B cell (primary cell): Measurements from ENCODE around the gene CEP112. TPM values are rescaled to one million over a fixed set of nuclear protein-coding genes. Genes with fewer than 3 reads are reported as not detected.

Source experiments
- ATAC-seq: fragments of 200-7000 bp; cut with Tn5 transposase; one replicate; pipeline ENCODE4 v1.10.0; 2021; ENCODE audit warnings: low read depth, mild to moderate bottlenecking, moderate number of reproducible peaks, moderate library complexity
- CTCF ChIA-PET: fragments of 350-600 bp; sonication (Branson Sonifier 250); formaldehyde crosslinking; loops from one replicate; lab custom pipeline; 2021; ENCODE audit warnings: antibody characterized with exemption, inconsistent platforms; lab: Charles Lee
- POLR2A ChIA-PET: fragments of 350-600 bp; sonication (Branson Sonifier 250); formaldehyde crosslinking; loops from one replicate; lab custom pipeline; 2021; ENCODE audit warnings: antibody characterized with exemption; lab: Charles Lee
- DNase-seq: peaks from one replicate; pipeline ENCODE4 v3.0.0; 2013
- H2AFZ ChIP-seq: 2 replicates; pipeline ENCODE4 v1.6.1; 2012; ENCODE audit warnings: mild to moderate bottlenecking, low read depth, low read length; ENCODE audit not compliant: insufficient read depth, poor library complexity, severe bottlenecking
- H3K27ac ChIP-seq, 2 donors: 1 replicate in 1 of 2; 2 replicates in 1 of 2; pipeline ENCODE4 v1.5.1; 2012 to 2013; ENCODE audit warnings: low read length in 2 of 2, mild to moderate bottlenecking in 2 of 2, moderate library complexity in 1 of 2
- H3K27me3 ChIP-seq, 4 experiments: fragments of 200-600 bp in 1 of 4; sonication (generic) in 1 of 4; replicated peaks in 1 of 4; 1 replicate in 2 of 4; 2 replicates in 2 of 4; pipeline versions ENCODE4 v1.6.1 to v1.7.0; 2013 to 2016; ENCODE audit warnings: low read length in 3 of 4, mild to moderate bottlenecking in 2 of 4, mixed read lengths in 1 of 4, moderate library complexity in 1 of 4; ENCODE audit not compliant: insufficient read depth in 4 of 4, control insufficient read depth in 3 of 4; ENCODE audit errors: control extremely low read depth in 1 of 4
- H3K36me3 ChIP-seq, 2 experiments: replicated peaks in 1 of 2; 1 replicate in 1 of 2; 2 replicates in 1 of 2; pipeline versions ENCODE4 v1.6.1 to v1.7.1; 2013; ENCODE audit warnings: low read length in 1 of 2; ENCODE audit not compliant: insufficient read depth in 2 of 2, control insufficient read depth in 1 of 2; ENCODE audit errors: control extremely low read depth in 1 of 2, extremely low read depth in 1 of 2
- H3K4me1 ChIP-seq, 2 donors: fragments of 200-600 bp in 1 of 2; sonication (generic) in 1 of 2; 1 replicate in 1 of 2; 2 replicates in 1 of 2; pipeline versions ENCODE4 v1.5.1 to v1.6.1; 2013 to 2017; ENCODE audit warnings: low read length in 2 of 2; ENCODE audit not compliant: control insufficient read depth in 2 of 2, insufficient read depth in 2 of 2
- H3K4me2 ChIP-seq: replicated peaks from 2 replicates; pipeline ENCODE3; 2012; ENCODE audit warnings: mild to moderate bottlenecking, low read depth, low read length; ENCODE audit not compliant: poor library complexity, severe bottlenecking
- H3K4me3 ChIP-seq, 5 experiments: fragments of 200-600 bp in 1 of 5; sonication (generic) in 1 of 5; 1 replicate in 3 of 5; 2 replicates in 2 of 5; pipeline versions ENCODE4 v1.5.1 to v1.7.0; 2011 to 2016; ENCODE audit warnings: low read length in 4 of 5, mild to moderate bottlenecking in 4 of 5, low read depth in 2 of 5, control low read depth in 1 of 5, moderate library complexity in 1 of 5; ENCODE audit not compliant: insufficient read depth in 1 of 5; ENCODE audit errors: control extremely low read depth in 1 of 5, extremely low read depth in 1 of 5
- H3K79me2 ChIP-seq: fragments of 200-600 bp; sonication (generic); one replicate; pipeline ENCODE4 v1.6.0; 2016; ENCODE audit warnings: low read length; ENCODE audit not compliant: control insufficient read depth, insufficient read depth
- H3K9ac ChIP-seq: fragments of 200-600 bp; sonication (generic); 2 replicates; pipeline ENCODE4 v1.6.1; 2017; ENCODE audit warnings: mild to moderate bottlenecking, low read length, moderate library complexity
- H3K9me3 ChIP-seq, 3 donors: one replicate each; pipeline versions ENCODE4 v1.6.1 to v1.7.1; 2013; ENCODE audit warnings: low read length in 2 of 3; ENCODE audit not compliant: control insufficient read depth in 2 of 3, insufficient read depth in 1 of 3; ENCODE audit errors: control extremely low read depth in 1 of 3
- H4K20me1 ChIP-seq: 2 replicates; pipeline ENCODE4 v1.6.0; 2012; ENCODE audit warnings: mild to moderate bottlenecking, low read length; ENCODE audit not compliant: insufficient read depth, control insufficient read depth, poor library complexity, severe bottlenecking
- H3K27ac Mint-ChIP-seq: one replicate; pipeline ENCODE4 v1.8.0; 2021; ENCODE audit warnings: mixed read lengths
- H3K27me3 Mint-ChIP-seq: one replicate; pipeline ENCODE4 v1.8.0; 2021; ENCODE audit warnings: mixed read lengths
- H3K4me1 Mint-ChIP-seq: one replicate; pipeline ENCODE4 v1.8.0; 2021; ENCODE audit warnings: mixed read lengths
- H3K4me3 Mint-ChIP-seq: one replicate; pipeline ENCODE4 v1.8.0; 2021; ENCODE audit warnings: mixed read lengths
- H3K9me3 Mint-ChIP-seq: one replicate; pipeline ENCODE4 v1.8.0; 2022; ENCODE audit warnings: mixed read lengths; ENCODE audit not compliant: insufficient read depth
- CTCF ChIP-seq: fragments of 200-600 bp; IDR thresholded peaks from one replicate; pipeline ENCODE4 v1.8.0; 2022; ENCODE audit warnings: antibody characterized with exemption, mild to moderate bottlenecking
- EZH2 ChIP-seq: IDR thresholded peaks from 2 replicates; pipeline ENCODE4 v1.6.1; 2012; ENCODE audit warnings: borderline replicate concordance, low read depth, mild to moderate bottlenecking, moderate library complexity, low read length; ENCODE audit not compliant: insufficient read depth, poor library complexity, severe bottlenecking
- WGBS: methylation state at CpG from one replicate; pipeline ENCODE4 v1.1.5; 2013; ENCODE audit warnings: missing lambda C conversion rate; ENCODE audit not compliant: insufficient coverage; 5-methylcytosine and 5-hydroxymethylcytosine counted together
- intact Hi-C: fragments of 100-400 bp; cut with micrococcal nuclease; formaldehyde crosslinking; loops from one replicate; pipeline ENCODE4 v1.10.0; 2022
- polyA plus RNA-seq: library from polyadenylated mRNA; depleted of rRNA; stranded (reverse); fragments of >200 nt; gene quantifications from 2 replicates; pipeline ENCODE4 v1.2.3, GENCODE V29; 2012
- total RNA-seq, 2 donors: library from RNA; stranded (reverse); fragments of 120-200 nt in 1 of 2; gene quantifications; 1 replicate in 1 of 2; 2 replicates in 1 of 2; pipeline versions ENCODE4 v1.2.3 to v1.2.4, GENCODE V29; 2013 to 2022

The CEP112 gene
- total and polyA plus RNA-seq, 2 donors (not counting 1 experiment from before 2014, with no cell fraction given) = 0.57 to 4.6 TPM

GRCh38 chr17:65786479-65786878 is 405.5 kb downstream of the CEP112 start:
- Histone ChIP-seq H2AFZ (no peak overlapping the region), H3K4me2 (no peak overlapping the region), H3K36me3 (no peaks in the 10 kb centered on the region), H4K20me1 (no peaks in the 10 kb centered on the region), H3K27me3 (no peaks in the 10 kb centered on the region), H3K9me3 (no peaks in the 10 kb centered on the region), H3K4me1 (no peaks in the 10 kb centered on the region), H3K9ac (no peak overlapping the region), H3K27ac (no peak overlapping the region), H3K4me3 (no peak overlapping the region), H3K79me2 (no peaks in the 10 kb centered on the region)
- H3K9me3 Mint-ChIP-seq = no peaks in the 10 kb centered on the region
- DNase-seq (no peak), ATAC-seq (no peak)
- ChIA-PET POLR2A (no interaction called here), CTCF (interaction anchor here (0.5 kb wide), 1 partner anchor 132 kb away, joined by 3 read pairs; no protein-coding TSS in a partner anchor)
- intact Hi-C loops = no loop called here
- TF ChIP-seq EZH2 (no peak), CTCF (no peak)
- no peak overlapping the region for H3K4me3 Mint-ChIP-seq
- H3K27me3 Mint-ChIP-seq = peaks cover 3% of the 10 kb centered on the region
- H3K27ac Mint-ChIP-seq = no peak overlapping the region
- WGBS = 100% methylated on average over 2 of the region's 5 CpGs
- H3K4me1 Mint-ChIP-seq = no peaks in the 10 kb centered on the region

GRCh38 chr17:65785109-65785508 is 406.8 kb downstream of the CEP112 start:
- POLR2A ChIA-PET = no interaction called here

More at GRCh38 chr17:65785109-65785508, 406.8 kb downstream of the CEP112 start:
- H3K36me3 ChIP-seq = no peaks in the 10 kb centered on the region
- no CpG with 5 or more reads among the region's 1 CpG for WGBS
- H3K4me1 ChIP-seq = no peaks in the 10 kb centered on the region
- no peak overlapping the region for H2AFZ ChIP-seq
- no peak overlapping the region for H3K4me3 ChIP-seq
- H4K20me1 ChIP-seq = no peaks in the 10 kb centered on the region
- H3K4me1 Mint-ChIP-seq = no peaks in the 10 kb centered on the region
- no peaks in the 10 kb centered on the region for H3K9me3 Mint-ChIP-seq
- intact Hi-C loops = no loop called here
- TF ChIP-seq CTCF (no peak), EZH2 (no peak)
- CTCF ChIA-PET = no interaction called here
- no peaks in the 10 kb centered on the region for H3K9me3 ChIP-seq
- H3K27me3 Mint-ChIP-seq = peaks cover 3% of the 10 kb centered on the region
- no peaks in the 10 kb centered on the region for H3K27me3 ChIP-seq
- H3K79me2 ChIP-seq = no peaks in the 10 kb centered on the region
- H3K4me3 Mint-ChIP-seq = no peak overlapping the region
- no peak for ATAC-seq
- no peak overlapping the region for H3K27ac Mint-ChIP-seq
- H3K4me2 ChIP-seq = no peak overlapping the region
- no peak overlapping the region for H3K27ac ChIP-seq
- DNase-seq = no peak
- no peak overlapping the region for H3K9ac ChIP-seq
